Measurements from ENCODE around the gene RAPGEF5. TPM values are rescaled to one million over a fixed set of nuclear protein-coding genes. Genes with fewer than 3 reads are reported as not detected.

RAPGEF5 gene
- total RNA-seq, 1 donor from 2014 or later, result 5.4 TPM

GRCh38 chr7:22255342-22255741 lies 101.6 kb downstream of the RAPGEF5 start:
- H3K4me3 Mint-ChIP-seq, result no peak overlapping the region
- peaks cover 3% of the 10 kb centered on the region for H3K9me3 Mint-ChIP-seq
- peaks cover 10% of the 10 kb centered on the region for H3K4me1 Mint-ChIP-seq
- H3K27ac Mint-ChIP-seq, result no peak overlapping the region
- no peak for TF ChIP-seq CTCF (IDR thresholded peaks at IDR 0.05; ENCODE audit: unreplicated experiment)
- no peaks in the 10 kb centered on the region for H3K27me3 Mint-ChIP-seq (ENCODE audit: low read depth)
- no peaks in the 10 kb centered on the region for H3K36me3 Mint-ChIP-seq
- no peak for DNase-seq (ENCODE audit: low spot score in 2 of 2, unreplicated experiment in 2 of 2)

DNA sequence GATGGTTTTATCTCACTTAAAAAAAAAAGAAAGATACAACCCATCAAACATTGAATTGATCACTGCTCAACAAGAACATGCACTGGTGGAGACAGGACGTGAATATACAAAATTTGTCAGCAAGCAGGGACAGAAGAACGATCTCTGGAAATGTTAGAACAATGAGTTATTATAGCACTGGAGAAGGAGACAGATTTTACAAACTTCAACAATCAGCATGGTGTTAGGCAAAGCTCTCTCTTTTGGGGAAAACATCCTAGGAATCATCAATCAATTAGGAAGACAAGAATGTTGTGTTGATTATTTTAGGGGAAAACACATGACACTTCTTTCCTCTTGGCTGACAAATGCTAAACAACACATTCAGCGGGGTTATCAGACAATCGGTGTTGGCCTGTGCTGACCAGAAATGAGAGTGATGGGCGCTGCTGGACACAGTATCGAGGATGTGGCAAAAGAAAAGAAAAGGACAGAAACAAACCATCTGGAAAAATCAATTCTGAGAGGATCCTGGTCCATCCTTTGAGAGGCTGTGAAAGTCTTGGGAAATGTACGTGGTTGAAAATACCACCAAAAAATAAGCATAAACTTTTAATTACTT lies 103.9 kb downstream of the RAPGEF5 start:
- Mint-ChIP-seq H3K27me3 (ENCODE audit: low read depth) (no peaks in the 10 kb centered on the region), H3K9me3 (no peaks in the 10 kb centered on the region), H3K36me3 (no peaks in the 10 kb centered on the region), H3K27ac (no peak overlapping the region), H3K4me3 (no peak overlapping the region), H3K4me1 (peaks cover 10% of the 10 kb centered on the region)
- no peak for TF ChIP-seq CTCF (IDR thresholded peaks at IDR 0.05; ENCODE audit: unreplicated experiment)
- no peak for DNase-seq (ENCODE audit: low spot score in 2 of 2, unreplicated experiment in 2 of 2)

- Mint-ChIP-seq H3K36me3 (no peaks in the 10 kb centered on the region), H3K27ac (no peak overlapping the region), H3K9me3 (peaks cover 4% of the 10 kb centered on the region), H3K4me1 (peaks cover 10% of the 10 kb centered on the region), H3K27me3 (ENCODE audit: low read depth) (no peaks in the 10 kb centered on the region), H3K4me3 (no peak overlapping the region)
- no peak for DNase-seq (ENCODE audit: low spot score in 2 of 2, unreplicated experiment in 2 of 2)
- TF ChIP-seq CTCF (IDR thresholded peaks at IDR 0.05; ENCODE audit: unreplicated experiment), result no peak
Measured at GRCh38 chr7:22252016-22252415, 104.9 kb downstream of the RAPGEF5 start.

DNA sequence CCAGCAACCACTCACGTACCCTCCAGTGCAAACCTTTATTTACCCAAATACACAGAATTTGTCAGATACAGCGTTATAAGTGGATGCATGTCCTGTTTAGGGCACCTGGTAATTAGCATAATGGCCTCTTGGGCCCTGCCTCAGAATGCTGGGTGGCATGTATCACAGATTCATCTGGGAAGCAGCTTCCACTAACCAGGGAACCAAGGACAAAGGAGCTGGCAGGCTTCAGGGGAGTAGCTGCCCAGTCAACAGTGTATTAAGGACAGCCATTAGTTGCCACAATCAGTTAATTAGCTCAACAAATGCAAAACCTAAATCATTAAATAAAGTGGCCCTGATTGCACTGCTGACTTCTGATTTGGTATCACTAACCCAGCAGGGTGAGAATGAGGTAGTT lies 105.7 kb downstream of the RAPGEF5 start:
- H3K4me3 Mint-ChIP-seq, result no peak overlapping the region
- H3K9me3 Mint-ChIP-seq, result peaks cover 12% of the 10 kb centered on the region
- no peak for TF ChIP-seq CTCF (IDR thresholded peaks at IDR 0.05; ENCODE audit: unreplicated experiment)
- peaks cover 10% of the 10 kb centered on the region for H3K4me1 Mint-ChIP-seq
- no peak overlapping the region for H3K27ac Mint-ChIP-seq
- DNase-seq (ENCODE audit: low spot score in 2 of 2, unreplicated experiment in 2 of 2), result no peak
- H3K36me3 Mint-ChIP-seq, result peaks cover 6% of the 10 kb centered on the region
- no peaks in the 10 kb centered on the region for H3K27me3 Mint-ChIP-seq (ENCODE audit: low read depth)

- peaks cover 21% of the 10 kb centered on the region for H3K9me3 Mint-ChIP-seq
- TF ChIP-seq CTCF (IDR thresholded peaks at IDR 0.05; ENCODE audit: unreplicated experiment), result no peak
- H3K27me3 Mint-ChIP-seq (ENCODE audit: low read depth), result no peaks in the 10 kb centered on the region
- peaks cover 11% of the 10 kb centered on the region for H3K36me3 Mint-ChIP-seq
- no peak for DNase-seq (ENCODE audit: low spot score in 2 of 2, unreplicated experiment in 2 of 2)
- H3K4me1 Mint-ChIP-seq, result peaks cover 7% of the 10 kb centered on the region
- no peak overlapping the region for H3K4me3 Mint-ChIP-seq
- no peak overlapping the region for H3K27ac Mint-ChIP-seq
Measured at GRCh38 chr7:22250390-22250789, 106.6 kb downstream of the RAPGEF5 start.
